Fibroblast of villous mesenchyme (primary cell): ENCODE data around the gene SLC25A12. TPM values are rescaled to one million over a fixed set of nuclear protein-coding genes. Genes with fewer than 3 reads are reported as not detected.
"Not testable (repeated sequence)": the region's sequence is repeated elsewhere in the genome, so short reads cannot be mapped to it uniquely, and the experiment has no call there.

Source experiments
- DNase-seq: peaks from one replicate; pipeline ENCODE4 v3.0.0-alpha.2; 2010; ENCODE audit warnings: low read depth
- H3K4me3 ChIP-seq: 2 replicates; pipeline ENCODE4 v1.5.1; 2011; ENCODE audit warnings: low read depth, mild to moderate bottlenecking, low read length
- total RNA-seq: library from RNA; depleted of rRNA; stranded (reverse); fragments of >200 nt; gene quantifications from 2 replicates; pipeline ENCODE4 v1.2.3, GENCODE V29; 2012
- TF ChIP-seq, protein P1 (sequence below): IDR thresholded peaks from 2 replicates; pipeline ENCODE4 v1.5.1; 2012; ENCODE audit warnings: low read depth, mild to moderate bottlenecking, low read length; ENCODE audit not compliant: insufficient read depth

The SLC25A12 gene
- total RNA-seq, 1 donor: 25.5 TPM

DNA sequence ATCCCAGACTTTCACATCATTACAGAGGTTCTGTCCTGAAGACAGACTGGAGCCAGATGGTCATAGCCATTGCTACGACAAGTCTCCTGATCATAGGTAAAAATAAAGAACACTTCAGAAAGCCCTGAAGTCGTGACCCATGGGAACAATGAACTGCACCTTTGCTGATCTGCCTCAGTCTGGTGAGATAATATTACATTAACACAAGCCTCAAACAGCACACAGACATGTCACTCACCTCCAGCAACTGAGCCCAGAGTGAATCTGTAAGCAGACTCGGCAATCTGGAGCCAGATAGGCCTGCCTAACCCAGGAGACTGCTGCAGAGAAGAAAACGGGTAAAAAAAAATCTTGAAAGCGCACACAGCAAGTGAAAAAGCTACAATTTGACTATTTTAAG, 79.2 kb downstream of the SLC25A12 start:
- H3K4me3 ChIP-seq: no peak overlapping the region
- TF ChIP-seq, protein P1, sequence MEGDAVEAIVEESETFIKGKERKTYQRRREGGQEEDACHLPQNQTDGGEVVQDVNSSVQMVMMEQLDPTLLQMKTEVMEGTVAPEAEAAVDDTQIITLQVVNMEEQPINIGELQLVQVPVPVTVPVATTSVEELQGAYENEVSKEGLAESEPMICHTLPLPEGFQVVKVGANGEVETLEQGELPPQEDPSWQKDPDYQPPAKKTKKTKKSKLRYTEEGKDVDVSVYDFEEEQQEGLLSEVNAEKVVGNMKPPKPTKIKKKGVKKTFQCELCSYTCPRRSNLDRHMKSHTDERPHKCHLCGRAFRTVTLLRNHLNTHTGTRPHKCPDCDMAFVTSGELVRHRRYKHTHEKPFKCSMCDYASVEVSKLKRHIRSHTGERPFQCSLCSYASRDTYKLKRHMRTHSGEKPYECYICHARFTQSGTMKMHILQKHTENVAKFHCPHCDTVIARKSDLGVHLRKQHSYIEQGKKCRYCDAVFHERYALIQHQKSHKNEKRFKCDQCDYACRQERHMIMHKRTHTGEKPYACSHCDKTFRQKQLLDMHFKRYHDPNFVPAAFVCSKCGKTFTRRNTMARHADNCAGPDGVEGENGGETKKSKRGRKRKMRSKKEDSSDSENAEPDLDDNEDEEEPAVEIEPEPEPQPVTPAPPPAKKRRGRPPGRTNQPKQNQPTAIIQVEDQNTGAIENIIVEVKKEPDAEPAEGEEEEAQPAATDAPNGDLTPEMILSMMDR: no peak
- no peak for DNase-seq

DNA sequence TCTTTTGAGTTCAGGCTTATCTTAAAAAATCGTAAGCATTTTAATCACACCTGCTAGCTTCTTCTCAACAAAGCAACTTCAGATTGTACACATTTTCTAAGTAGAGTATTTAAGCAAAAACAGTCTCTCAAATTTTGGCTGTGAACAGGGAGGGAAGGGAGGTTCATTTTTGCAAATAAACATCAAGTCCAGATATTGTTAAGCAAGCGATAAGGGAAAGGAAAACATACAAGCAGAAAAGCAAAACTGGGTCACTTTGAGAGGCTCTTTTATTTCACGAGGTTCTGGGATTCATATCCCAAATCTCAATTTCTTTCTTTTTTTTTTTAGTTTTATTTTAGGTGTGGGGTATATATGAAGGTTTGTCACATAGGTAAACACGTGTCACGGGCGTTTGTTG, 79.9 kb downstream of the SLC25A12 start:
- H3K4me3 ChIP-seq: no peak overlapping the region
- TF ChIP-seq, protein P1: no peak
- DNase-seq: no peak

DNA sequence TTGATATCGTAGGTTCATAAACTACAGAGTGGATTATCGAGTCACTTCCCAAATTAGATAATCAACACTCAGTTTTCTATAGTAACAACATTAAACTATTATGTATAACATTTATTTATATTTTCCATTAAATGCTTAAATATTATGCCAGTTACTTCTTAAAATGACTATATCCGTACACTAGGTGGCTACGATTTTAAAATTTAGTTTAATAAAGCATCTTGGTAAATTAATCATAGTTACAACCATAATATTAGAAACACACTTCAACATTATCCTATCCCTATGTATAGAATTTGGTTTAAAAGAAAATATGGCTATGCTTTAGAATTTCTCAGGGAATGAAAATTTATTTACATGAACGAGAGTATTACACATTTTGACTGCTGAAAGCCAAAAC, 80.3 kb downstream of the SLC25A12 start:
- H3K4me3 ChIP-seq: no peak overlapping the region
- DNase-seq: no peak
- TF ChIP-seq, protein P1: no peak

DNA sequence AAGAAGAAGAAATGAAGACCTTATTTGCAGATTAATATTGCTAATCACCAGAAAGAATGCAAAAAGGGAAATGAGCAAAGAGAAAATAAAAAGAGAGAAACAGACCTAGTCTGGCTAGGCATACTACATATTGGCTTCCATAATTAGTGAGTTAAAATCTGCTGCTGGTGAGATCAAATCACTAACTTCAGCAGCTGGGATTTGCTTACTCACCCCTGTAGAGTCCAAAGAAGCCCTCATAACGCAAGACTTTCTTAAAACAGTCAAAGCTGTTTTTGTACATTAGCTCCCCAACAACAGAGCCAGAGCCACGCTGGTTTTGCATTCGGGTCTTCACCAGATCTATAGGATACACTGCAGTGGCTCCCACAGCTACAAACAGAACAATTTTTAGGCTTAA, 80.9 kb downstream of the SLC25A12 start:
- TF ChIP-seq, protein P1: no peak
- H3K4me3 ChIP-seq: no peak overlapping the region
- DNase-seq: no peak

DNA sequence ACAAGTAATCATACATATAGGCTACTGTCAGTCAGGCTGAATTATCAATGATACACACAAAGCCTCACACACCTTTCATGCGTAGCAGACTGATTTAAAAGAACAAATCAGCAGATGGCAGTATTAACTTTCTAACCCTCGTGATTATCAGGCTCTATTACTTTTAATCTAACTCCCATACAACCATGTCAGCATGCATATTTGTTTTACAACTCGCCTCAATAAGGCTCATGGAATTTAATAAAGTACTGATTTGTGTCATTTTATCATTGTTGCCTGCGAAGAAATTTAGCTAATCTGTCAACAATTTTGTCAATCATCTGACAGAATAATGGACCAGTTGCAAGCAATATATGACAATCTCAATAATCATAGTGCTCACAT, 82.8 kb downstream of the SLC25A12 start:
- TF ChIP-seq, protein P1: peak; percentile 30
- peak; percentile 34 for DNase-seq
- H3K4me3 ChIP-seq: no peak overlapping the region

DNA sequence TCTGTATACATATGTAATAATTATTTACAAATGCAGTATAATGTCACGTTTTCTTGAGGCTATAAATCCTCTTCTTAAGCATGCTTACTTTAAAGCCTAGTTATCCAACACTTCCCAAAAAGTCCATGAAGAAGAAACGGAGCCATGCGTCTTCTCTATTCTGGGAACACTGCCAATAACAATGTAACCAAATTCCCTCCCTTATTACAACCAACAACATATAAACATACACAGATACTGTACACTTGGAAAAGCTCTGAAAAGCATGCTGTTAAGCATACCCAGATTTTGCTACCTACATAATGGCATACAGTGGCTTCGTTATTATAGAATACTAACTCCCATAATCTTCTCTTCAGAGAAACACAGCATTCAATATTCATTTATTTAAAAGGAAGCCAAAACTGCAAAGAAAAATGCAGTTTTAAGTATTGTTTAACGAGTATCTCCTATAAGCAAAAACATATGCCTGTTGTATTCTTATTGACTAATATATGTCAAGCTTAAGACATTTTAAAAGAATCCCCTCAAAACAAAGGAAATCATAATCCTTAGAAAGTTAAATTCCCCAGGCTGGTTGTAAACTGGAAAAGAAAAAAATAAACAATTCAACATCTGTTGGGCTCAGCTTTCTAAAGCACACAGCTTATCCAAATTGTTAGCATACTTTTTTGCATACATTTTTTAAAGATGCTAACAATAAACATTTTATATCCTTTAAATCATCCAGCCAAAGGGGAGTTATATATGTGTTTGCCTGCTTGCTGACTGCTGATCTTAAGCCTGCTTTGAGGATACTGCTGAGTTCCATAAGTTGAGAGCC, 83.4 kb downstream of the SLC25A12 start:
- peak; percentile 78 for DNase-seq
- TF ChIP-seq, protein P1: no peak
- H3K4me3 ChIP-seq: no peak overlapping the region

DNA sequence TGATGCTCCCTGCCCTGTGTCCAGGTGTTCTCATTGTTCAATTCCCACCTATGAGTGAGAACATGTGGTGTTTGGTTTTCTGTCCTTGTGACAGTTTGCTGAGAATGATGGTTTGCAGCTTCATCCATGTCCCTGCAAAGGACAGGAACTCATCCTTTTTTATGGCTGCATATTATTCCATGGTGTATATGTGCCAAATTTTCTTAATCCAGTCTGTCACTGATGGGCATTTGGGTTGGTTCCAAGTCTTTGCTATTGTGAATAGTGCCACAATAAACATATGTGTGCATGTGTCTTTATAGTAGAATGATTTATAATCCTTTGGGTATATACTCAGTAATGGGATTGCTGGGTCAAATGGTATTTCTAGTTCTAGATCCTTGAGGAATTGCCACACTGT, 85.2 kb downstream of the SLC25A12 start:
- not testable (repeated sequence) for H3K4me3 ChIP-seq, DNase-seq
